Natural killer cell treated with Interleukin-12 subunit alpha and Interleukin-12 subunit beta and Interleukin-15 and Interleukin-18, amount 100 ng/mL, for 72 hours (primary cell): ENCODE data around the gene CLDN6. TPM values are rescaled to one million over a fixed set of nuclear protein-coding genes. Genes with fewer than 3 reads are reported as not detected.
A peak's percentile ranks its signal among the peaks of the same experiment; 100 is the strongest.
"Not testable (repeated sequence)": the region's sequence is repeated elsewhere in the genome, so short reads cannot be mapped to it uniquely, and the experiment has no call there.

ENCODE experiments used
- ATAC-seq, 2 donors: fragments of 150-1000 bp; cut with Tn5 transposase in 1 of 2; sonication (Bioruptor Pico), chemical (Tn5 transposase) in 1 of 2; 2 replicates each; pipeline ENCODE4 v1.10.0; 2021
- DNase-seq: peaks from one replicate; pipeline ENCODE4 v3.0.0; 2022; ENCODE audit warnings: low spot score
- H3K27ac Mint-ChIP-seq, 2 donors: 1 replicate in 1 of 2; 2 replicates in 1 of 2; pipeline ENCODE4 v1.8.0; 2022; ENCODE audit warnings: mixed read lengths in 2 of 2, mild to moderate bottlenecking in 1 of 2, moderate library complexity in 1 of 2
- H3K27me3 Mint-ChIP-seq, 2 donors: 1 replicate in 1 of 2; 2 replicates in 1 of 2; pipeline ENCODE4 v1.8.0; 2022; ENCODE audit warnings: mixed read lengths in 2 of 2
- H3K36me3 Mint-ChIP-seq: one replicate; pipeline ENCODE4 v1.8.0; 2022; ENCODE audit warnings: mixed read lengths
- H3K4me1 Mint-ChIP-seq, 2 donors: 1 replicate in 1 of 2; 2 replicates in 1 of 2; pipeline ENCODE4 v1.8.0; 2022; ENCODE audit warnings: low read depth in 2 of 2, mixed read lengths in 2 of 2, mild to moderate bottlenecking in 1 of 2
- H3K4me3 Mint-ChIP-seq: one replicate; pipeline ENCODE4 v1.8.0; 2022; ENCODE audit warnings: mixed read lengths
- H3K9me3 Mint-ChIP-seq: 2 replicates; pipeline ENCODE4 v1.8.0; 2022; ENCODE audit warnings: mixed read lengths
- total RNA-seq, 2 donors: library from RNA; stranded (reverse); gene quantifications; one replicate each; pipeline ENCODE4 v1.2.3, GENCODE V29; 2022

CLDN6 gene
- total RNA-seq, 2 donors from 2014 or later, result not detected

DNA sequence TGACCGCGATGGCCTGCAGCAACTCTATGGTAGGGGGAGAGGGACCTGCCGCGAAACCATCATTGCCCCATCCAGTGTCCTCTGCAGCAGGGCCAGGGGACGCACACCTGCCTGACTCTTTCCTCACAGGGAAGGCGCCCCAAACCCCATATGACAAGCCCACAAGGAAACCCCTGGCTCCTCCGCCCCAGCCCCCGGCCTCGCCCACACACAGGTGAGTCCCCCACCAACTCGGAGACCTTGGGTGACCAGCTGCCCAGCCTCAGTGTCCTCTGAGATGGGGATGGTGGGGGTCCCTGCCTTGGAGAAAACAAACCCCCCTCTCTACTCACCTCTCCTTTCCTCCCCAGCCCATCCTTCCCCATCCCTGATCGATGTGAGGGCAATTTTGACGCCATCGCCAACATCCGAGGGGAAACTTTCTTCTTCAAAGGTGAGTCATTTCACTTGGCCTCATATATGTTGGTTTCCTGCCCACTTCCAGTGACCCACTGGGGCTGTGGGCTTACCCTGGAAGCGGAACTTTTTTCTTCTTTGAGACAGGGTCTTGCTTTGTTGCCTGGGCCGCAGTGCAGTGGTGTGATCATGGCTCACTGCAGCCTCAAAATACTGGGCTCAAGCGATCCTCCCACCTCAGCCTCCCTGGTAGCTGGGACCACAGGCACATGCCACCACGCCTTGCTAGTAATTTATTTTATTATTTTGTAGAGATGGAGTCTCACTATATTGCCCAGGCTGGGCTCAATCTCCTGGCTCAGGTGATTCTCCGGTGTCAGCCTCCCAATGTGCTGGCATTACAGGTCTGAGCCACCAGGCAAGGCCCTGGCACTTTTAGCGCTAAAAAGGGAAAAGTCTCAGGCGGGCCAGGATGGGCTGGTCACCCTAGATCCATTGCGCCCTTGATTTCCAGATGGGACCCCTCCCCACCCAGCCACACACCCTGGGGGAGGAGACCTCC lies 39.5 kb upstream of the CLDN6 start:
- no peaks in the 10 kb centered on the region for H3K9me3 Mint-ChIP-seq
- H3K27ac Mint-ChIP-seq, result peak overlapping the region; percentile 94 to 100
- peaks cover 52 to 55% of the 10 kb centered on the region in 2 donors for H3K4me1 Mint-ChIP-seq
- no peak for DNase-seq
- no peaks in the 10 kb centered on the region for H3K27me3 Mint-ChIP-seq
- H3K4me3 Mint-ChIP-seq, result peak overlapping the region; percentile 88
- peaks cover 24% of the 10 kb centered on the region for H3K36me3 Mint-ChIP-seq
- ATAC-seq, result no peak

- H3K4me1 Mint-ChIP-seq, result peaks cover 53 to 58% of the 10 kb centered on the region in 2 donors
- ATAC-seq, result no peak
- peak overlapping the region; percentile 94 to 100 for H3K27ac Mint-ChIP-seq
- DNase-seq, result no peak
- no peaks in the 10 kb centered on the region for H3K27me3 Mint-ChIP-seq
- no peaks in the 10 kb centered on the region for H3K9me3 Mint-ChIP-seq
- H3K4me3 Mint-ChIP-seq, result peak overlapping the region; percentile 88
- peaks cover 31% of the 10 kb centered on the region for H3K36me3 Mint-ChIP-seq
Measured at GRCh38 chr16:3056336-3057180, 38.6 kb upstream of the CLDN6 start.

GRCh38 chr16:3055734-3056115 lies 37.7 kb upstream of the CLDN6 start:
- not testable (repeated sequence) for DNase-seq, H3K27me3 Mint-ChIP-seq, H3K9me3 Mint-ChIP-seq, ATAC-seq
- H3K36me3 Mint-ChIP-seq, result peaks cover 31% of the 10 kb centered on the region
- H3K4me1 Mint-ChIP-seq, result peaks cover 61 to 65% of the 10 kb centered on the region in 2 donors
- H3K27ac Mint-ChIP-seq, result peak overlapping the region; percentile 94 to 100
- peak overlapping the region; percentile 88 for H3K4me3 Mint-ChIP-seq

DNA sequence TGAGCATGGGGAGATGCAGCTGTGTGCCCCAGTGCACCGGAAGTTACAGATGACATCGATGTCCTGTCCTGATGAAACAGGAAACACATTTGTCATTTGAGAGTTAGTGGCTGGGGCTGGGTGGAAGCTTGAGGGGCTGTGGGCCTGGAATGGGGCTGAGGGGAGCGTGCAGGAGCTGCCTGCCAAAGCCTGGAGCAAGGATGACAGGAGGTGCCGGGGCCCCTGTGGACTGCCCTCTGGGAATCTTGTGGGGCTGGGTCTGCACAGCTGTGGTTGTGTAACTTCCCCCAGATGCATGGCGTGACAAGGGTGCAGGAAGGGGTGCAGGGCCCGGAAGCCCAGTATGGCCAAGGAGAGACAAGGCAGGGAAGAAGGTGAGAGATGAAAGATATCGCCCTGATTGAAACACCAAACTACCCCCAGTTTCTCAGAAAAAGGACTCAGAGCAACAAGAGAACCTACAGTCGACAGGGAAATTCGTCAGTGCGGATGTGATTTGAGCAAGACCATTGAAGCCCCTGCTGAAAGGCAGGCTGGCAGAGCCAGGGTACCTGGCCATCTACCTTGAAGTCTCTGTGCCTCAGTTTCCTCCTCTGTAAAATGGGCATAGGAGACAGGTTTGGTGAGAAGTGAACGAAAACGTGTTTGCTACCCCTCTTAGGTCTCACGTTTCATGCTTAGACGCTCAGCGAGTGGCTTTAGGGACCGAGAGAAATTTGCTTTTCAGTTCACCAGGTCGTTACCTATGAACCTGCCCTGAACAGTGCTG lies 37.2 kb upstream of the CLDN6 start:
- Mint-ChIP-seq H3K27me3 (no peaks in the 10 kb centered on the region), H3K36me3 (peaks cover 31% of the 10 kb centered on the region), H3K4me1 (peaks cover 60 to 65% of the 10 kb centered on the region in 2 donors), H3K9me3 (no peaks in the 10 kb centered on the region), H3K4me3 (peak overlapping the region; percentile 88), H3K27ac (peak overlapping the region; percentile 94 to 100)
- DNase-seq, result peak; percentile 81
- peak; percentile 34 to 49 for ATAC-seq

DNA sequence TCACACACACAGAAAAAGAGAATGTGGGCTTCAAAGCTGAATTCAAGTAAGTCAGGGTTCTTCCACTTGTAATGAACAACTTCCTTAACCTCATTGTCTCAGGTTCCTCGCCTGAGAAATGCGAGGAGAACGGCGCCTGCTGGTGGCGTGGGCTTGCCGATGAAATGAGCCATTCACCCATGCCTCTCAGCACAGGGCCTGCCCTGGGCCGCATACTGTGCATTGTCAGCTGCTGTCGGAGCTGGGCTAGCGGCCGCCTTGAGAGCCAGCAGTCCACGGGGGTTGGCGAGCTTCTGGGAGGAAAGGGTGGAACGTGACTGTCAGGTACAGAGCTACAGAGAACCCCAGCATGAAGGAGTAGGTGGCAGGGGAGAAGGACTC lies 35.3 kb upstream of the CLDN6 start:
- not testable (repeated sequence) for H3K27me3 Mint-ChIP-seq, H3K9me3 Mint-ChIP-seq, DNase-seq
- Mint-ChIP-seq H3K36me3 (peaks cover 31% of the 10 kb centered on the region), H3K27ac (peak overlapping the region; percentile 79 to 100), H3K4me1 (peaks cover 62 to 70% of the 10 kb centered on the region in 2 donors), H3K4me3 (peak overlapping the region; percentile 88)
- ATAC-seq, result peak; percentile 0 to 56

- Mint-ChIP-seq H3K4me1 (peaks cover 65 to 74% of the 10 kb centered on the region in 2 donors), H3K36me3 (peaks cover 31% of the 10 kb centered on the region), H3K4me3 (peak overlapping the region; percentile 69), H3K27ac (peak overlapping the region; percentile 82 to 92)
- not testable (repeated sequence) for H3K9me3 Mint-ChIP-seq, DNase-seq, H3K27me3 Mint-ChIP-seq
- ATAC-seq, result peak; percentile 51 to 69
Measured at GRCh38 chr16:3052571-3053329, 34.8 kb upstream of the CLDN6 start.

GRCh38 chr16:3051494-3051893 lies 33.5 kb upstream of the CLDN6 start:
- Mint-ChIP-seq H3K36me3 (peaks cover 25% of the 10 kb centered on the region), H3K27ac (peak overlapping the region; percentile 82 to 92), H3K4me1 (peaks cover 55 to 62% of the 10 kb centered on the region in 2 donors), H3K9me3 (no peaks in the 10 kb centered on the region), H3K27me3 (peaks cover 8 to 9% of the 10 kb centered on the region in 2 donors), H3K4me3 (peak overlapping the region; percentile 69)
- DNase-seq (no peak), ATAC-seq (no peak)

DNA sequence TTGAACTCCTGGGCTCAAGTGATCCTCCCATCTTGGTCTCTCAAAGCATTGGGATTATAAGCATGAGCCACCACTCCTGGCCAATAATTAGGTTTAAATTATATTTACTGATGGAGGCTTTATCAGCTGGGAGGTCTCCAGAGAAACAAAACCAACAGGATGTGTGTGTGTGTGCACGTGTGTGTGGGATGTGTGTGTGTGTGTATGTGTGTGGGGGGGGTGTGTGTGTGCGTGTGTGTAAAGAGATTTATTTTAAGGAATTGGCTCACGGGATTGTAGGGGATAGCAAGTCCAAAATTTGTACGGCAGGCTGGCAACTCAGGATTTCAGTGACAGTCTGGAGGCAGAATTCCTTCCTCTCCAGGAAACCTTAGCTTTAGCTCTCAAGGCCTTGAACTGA lies 33.0 kb upstream of the CLDN6 start:
- Mint-ChIP-seq H3K27ac (peak overlapping the region; percentile 82 to 92), H3K27me3 (peaks cover 8 to 9% of the 10 kb centered on the region in 2 donors), H3K9me3 (no peaks in the 10 kb centered on the region), H3K4me3 (peak overlapping the region; percentile 69), H3K36me3 (peaks cover 25% of the 10 kb centered on the region), H3K4me1 (peaks cover 54 to 62% of the 10 kb centered on the region in 2 donors)
- ATAC-seq (no peak), DNase-seq (no peak)

- H3K9me3 Mint-ChIP-seq, result no peaks in the 10 kb centered on the region
- peak overlapping the region; percentile 82 to 92 for H3K27ac Mint-ChIP-seq
- peak overlapping the region; percentile 67 for H3K4me3 Mint-ChIP-seq
- peaks cover 8 to 9% of the 10 kb centered on the region in 2 donors for H3K27me3 Mint-ChIP-seq
- DNase-seq (no peak), ATAC-seq (no peak)
- H3K36me3 Mint-ChIP-seq, result peaks cover 25% of the 10 kb centered on the region
- H3K4me1 Mint-ChIP-seq, result peaks cover 50 to 59% of the 10 kb centered on the region in 2 donors
Measured at GRCh38 chr16:3050487-3050886, 32.5 kb upstream of the CLDN6 start.

DNA sequence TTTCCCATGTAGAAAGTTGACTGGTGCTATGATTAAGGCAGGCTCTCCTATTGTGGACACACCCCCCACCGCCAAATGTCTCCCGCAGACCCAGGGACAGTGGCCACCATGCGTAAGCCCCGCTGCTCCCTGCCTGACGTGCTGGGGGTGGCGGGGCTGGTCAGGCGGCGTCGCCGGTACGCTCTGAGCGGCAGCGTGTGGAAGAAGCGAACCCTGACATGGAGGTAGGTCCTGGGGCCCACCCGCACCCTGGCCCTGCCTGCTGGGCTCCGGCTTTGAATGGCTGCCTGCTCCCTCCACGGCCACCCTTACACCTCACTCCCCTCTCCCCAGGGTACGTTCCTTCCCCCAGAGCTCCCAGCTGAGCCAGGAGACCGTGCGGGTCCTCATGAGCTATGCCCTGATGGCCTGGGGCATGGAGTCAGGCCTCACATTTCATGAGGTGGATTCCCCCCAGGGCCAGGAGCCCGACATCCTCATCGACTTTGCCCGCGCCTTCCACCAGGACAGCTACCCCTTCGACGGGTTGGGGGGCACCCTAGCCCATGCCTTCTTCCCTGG lies 32.0 kb upstream of the CLDN6 start:
- DNase-seq (no peak), ATAC-seq (no peak)
- Mint-ChIP-seq H3K36me3 (peaks cover 20% of the 10 kb centered on the region), H3K27me3 (peaks cover 8 to 9% of the 10 kb centered on the region in 2 donors), H3K4me3 (peak overlapping the region; percentile 67), H3K9me3 (no peaks in the 10 kb centered on the region), H3K27ac (peak overlapping the region; percentile 82 to 92), H3K4me1 (peaks cover 49 to 58% of the 10 kb centered on the region in 2 donors)

DNA sequence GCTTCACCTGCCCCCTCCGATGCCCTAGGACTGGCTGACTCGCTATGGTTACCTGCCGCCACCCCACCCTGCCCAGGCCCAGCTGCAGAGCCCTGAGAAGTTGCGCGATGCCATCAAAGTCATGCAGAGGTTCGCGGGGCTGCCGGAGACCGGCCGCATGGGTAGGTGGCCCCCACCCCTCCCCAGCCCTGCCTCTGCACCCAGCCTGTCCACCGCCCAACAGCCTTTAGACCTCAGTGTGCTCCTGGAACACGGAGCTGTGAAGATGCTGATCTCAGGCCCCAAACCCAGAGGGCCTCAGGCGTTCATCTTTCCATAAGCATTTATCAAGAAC lies 29.4 kb upstream of the CLDN6 start:
- peak in 1 of 2 donors; percentile 2 for ATAC-seq
- DNase-seq, result no peak
- Mint-ChIP-seq H3K36me3 (peaks cover 12% of the 10 kb centered on the region), H3K4me1 (peaks cover 40 to 50% of the 10 kb centered on the region in 2 donors), H3K4me3 (peak overlapping the region; percentile 73), H3K27ac (peak overlapping the region in 1 of 2 donors; percentile 75), H3K27me3 (peaks cover 21 to 24% of the 10 kb centered on the region in 2 donors), H3K9me3 (no peaks in the 10 kb centered on the region)

DNA sequence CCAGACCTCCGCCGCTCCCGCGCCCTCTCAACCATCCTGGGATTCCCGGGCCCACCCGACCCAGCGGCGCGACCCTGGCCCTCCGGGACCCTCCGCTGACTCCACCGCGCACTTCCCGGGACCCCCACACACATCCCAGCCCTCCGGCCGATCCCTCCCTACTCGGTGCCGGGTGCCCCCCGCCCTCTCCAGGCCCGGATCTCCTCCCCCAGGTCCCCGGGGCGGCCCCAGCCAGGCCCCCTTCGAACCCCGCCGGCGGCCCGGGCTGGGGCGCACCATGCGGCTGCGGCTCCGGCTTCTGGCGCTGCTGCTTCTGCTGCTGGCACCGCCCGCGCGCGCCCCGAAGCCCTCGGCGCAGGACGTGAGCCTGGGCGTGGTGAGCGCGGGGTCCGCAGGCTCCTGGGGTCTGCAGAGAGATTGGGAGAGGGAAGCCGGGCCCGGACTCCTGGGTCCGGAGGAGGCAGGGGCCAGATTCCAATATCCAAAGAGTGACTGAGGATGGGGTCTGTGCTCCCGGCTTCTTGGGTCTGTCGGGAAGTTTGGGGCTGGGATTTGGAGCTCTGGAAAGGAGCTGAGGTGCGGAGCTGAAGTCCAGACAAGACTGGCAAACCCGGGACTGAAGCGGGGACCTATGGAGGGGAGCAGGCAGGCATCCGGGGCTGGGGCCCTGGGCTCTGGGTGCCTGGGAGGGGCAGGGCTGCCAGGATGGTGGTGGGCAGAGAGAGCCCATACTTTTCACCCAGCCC lies 28.8 kb upstream of the CLDN6 start:
- H3K27me3 Mint-ChIP-seq, result peaks cover 21 to 24% of the 10 kb centered on the region in 2 donors
- H3K9me3 Mint-ChIP-seq, result no peaks in the 10 kb centered on the region
- H3K27ac Mint-ChIP-seq, result peak overlapping the region in 1 of 2 donors; percentile 75
- peaks cover 36 to 44% of the 10 kb centered on the region in 2 donors for H3K4me1 Mint-ChIP-seq
- peaks cover 6% of the 10 kb centered on the region for H3K36me3 Mint-ChIP-seq
- H3K4me3 Mint-ChIP-seq, result peak overlapping the region; percentile 73
- DNase-seq (no peak), ATAC-seq (peak; percentile 29 to 51)
